Endothelial cell of umbilical vein (primary cell): ENCODE data around the gene APOL2. TPM values are rescaled to one million over a fixed set of nuclear protein-coding genes. Genes with fewer than 3 reads are reported as not detected.

Experiments used
- BruUV-seq: library from RNA; stranded (reverse); fragments of 400-500 nt; replicated peaks from 2 replicates; lab custom pipeline; 2021; lab: Mats Ljungman, UMichigan
- CTCF ChIA-PET: fragments of 300-600, 350-600 bp; sonication (Branson Sonifier 250); formaldehyde crosslinking; loops from one replicate; lab custom pipeline; 2021; ENCODE audit warnings: antibody characterized with exemption, inconsistent platforms; lab: Charles Lee
- POLR2A ChIA-PET: fragments of 300-600, 350-600 bp; sonication (Branson Sonifier 250); formaldehyde crosslinking; loops from one replicate; lab custom pipeline; 2021; ENCODE audit warnings: antibody characterized with exemption, inconsistent platforms; lab: Charles Lee
- DNase-seq: peaks from one replicate; pipeline ENCODE4 v3.0.0-alpha.2; 2011; ENCODE audit warnings: low read depth, low spot score
- FAIRE-seq: peaks from 2 replicates; lab custom pipeline; 2011; peaks lifted over from hg19 to GRCh38; lab: Jason Lieb, UNC
- H2AFZ ChIP-seq: 2 replicates; pipeline ENCODE4 v1.6.0; 2012; ENCODE audit warnings: low read depth, low read length, control low read depth, inconsistent platforms
- H3K27ac ChIP-seq: 2 replicates; pipeline ENCODE4 v1.5.1; 2011; ENCODE audit warnings: low read depth, mild to moderate bottlenecking, control low read depth, low read length, moderate library complexity; ENCODE audit not compliant: insufficient read depth
- H3K27me3 ChIP-seq, 2 experiments: 2 replicates each; pipeline versions ENCODE4 v1.6.0 to v1.6.1; 2011; ENCODE audit warnings: low read length in 2 of 2, mixed read lengths in 1 of 2; ENCODE audit not compliant: control insufficient read depth in 2 of 2, insufficient read depth in 2 of 2
- H3K36me3 ChIP-seq, 2 experiments: 2 replicates in 1 of 2; 3 replicates in 1 of 2; pipeline ENCODE4 v1.5.1; 2011; ENCODE audit warnings: low read length in 2 of 2, mild to moderate bottlenecking in 1 of 2, moderate library complexity in 1 of 2; ENCODE audit not compliant: control insufficient read depth in 2 of 2, insufficient read depth in 2 of 2; ENCODE audit errors: extremely low read depth in 1 of 2
- H3K4me1 ChIP-seq: 3 replicates; pipeline ENCODE4 v1.5.1; 2011; ENCODE audit warnings: mild to moderate bottlenecking, low read length; ENCODE audit not compliant: control insufficient read depth, insufficient read depth; ENCODE audit errors: extremely low read depth
- H3K4me2 ChIP-seq: 2 replicates; pipeline ENCODE4 v1.6.1; 2011; ENCODE audit warnings: low read length, control low read depth, mixed read lengths; ENCODE audit not compliant: insufficient read depth
- H3K4me3 ChIP-seq, 3 experiments: fragments of 200-600 bp in 1 of 3; sonication (generic), shearing (Covaris generic) in 1 of 3; replicated peaks in 1 of 3; 2 replicates each; pipeline ENCODE4 v1.5.1; 2011 to 2016; ENCODE audit warnings: control low read depth in 3 of 3, low read length in 3 of 3, mild to moderate bottlenecking in 2 of 3, inconsistent platforms in 1 of 3, low read depth in 1 of 3, moderate library complexity in 1 of 3; ENCODE audit not compliant: insufficient read depth in 1 of 3
- H3K79me2 ChIP-seq: 2 replicates; pipeline ENCODE4 v1.6.0; 2012; ENCODE audit warnings: low read length, inconsistent platforms; ENCODE audit not compliant: control insufficient read depth, insufficient read depth
- H3K9ac ChIP-seq: replicated peaks from 2 replicates; pipeline ENCODE3; 2011; ENCODE audit warnings: low read length, control low read depth; ENCODE audit not compliant: insufficient read depth; ENCODE audit errors: extremely low read depth
- H3K9me1 ChIP-seq: replicated peaks from 3 replicates; pipeline ENCODE4 v1.6.0; 2011; ENCODE audit warnings: mild to moderate bottlenecking, low read length; ENCODE audit not compliant: control insufficient read depth, insufficient read depth; ENCODE audit errors: extremely low read depth
- H3K9me3 ChIP-seq: replicated peaks from 2 replicates; pipeline ENCODE4 v1.5.1; 2012; ENCODE audit warnings: low read length, inconsistent platforms; ENCODE audit not compliant: control insufficient read depth, insufficient read depth
- H4K20me1 ChIP-seq: replicated peaks from 2 replicates; pipeline ENCODE3; 2011; ENCODE audit warnings: mild to moderate bottlenecking, low read length; ENCODE audit not compliant: control insufficient read depth, insufficient read depth; ENCODE audit errors: extremely low read depth
- CTCF ChIP-seq, 2 donors: IDR thresholded peaks; 1 replicate in 1 of 2; 2 replicates in 1 of 2; pipeline ENCODE4 v1.5.1; 2011; ENCODE audit warnings: low read length in 2 of 2, mild to moderate bottlenecking in 2 of 2, moderate library complexity in 2 of 2, control low read depth in 1 of 2, inconsistent platforms in 1 of 2, low read depth in 1 of 2; ENCODE audit not compliant: insufficient read depth in 1 of 2; ENCODE audit errors: extremely low read depth in 1 of 2
- EZH2 ChIP-seq: IDR thresholded peaks from 2 replicates; pipeline ENCODE4 v1.6.1; 2012; ENCODE audit warnings: borderline replicate concordance, low read depth, mild to moderate bottlenecking, moderate library complexity, low read length, inconsistent platforms; ENCODE audit not compliant: severe bottlenecking
- FOS ChIP-seq: IDR thresholded peaks from 2 replicates; pipeline ENCODE4 v1.6.1; 2011; ENCODE audit warnings: mild to moderate bottlenecking, low read length, moderate library complexity, borderline replicate concordance; ENCODE audit not compliant: insufficient read depth
- GATA2 ChIP-seq: IDR thresholded peaks from 2 replicates; pipeline ENCODE4 v1.7.0; 2011; ENCODE audit warnings: low read depth, mild to moderate bottlenecking, moderate library complexity, mixed read lengths, low read length; ENCODE audit not compliant: insufficient read length, insufficient read depth
- JUN ChIP-seq: IDR thresholded peaks from 2 replicates; pipeline ENCODE4 v1.6.1; 2011; ENCODE audit warnings: borderline replicate concordance, low read depth; ENCODE audit not compliant: insufficient read length, insufficient read depth
- MAX ChIP-seq: IDR thresholded peaks from 2 replicates; pipeline ENCODE4 v1.6.1; 2011; ENCODE audit not compliant: insufficient read depth, insufficient read length
- MYC ChIP-seq: IDR thresholded peaks from one replicate; pipeline ENCODE4 v1.6.1; 2011; ENCODE audit warnings: mild to moderate bottlenecking, low read depth, low read length
- POLR2A ChIP-seq: IDR thresholded peaks from 2 replicates; pipeline ENCODE4 v1.6.1; 2012; ENCODE audit warnings: low read depth, mild to moderate bottlenecking, control low read depth, low read length
- POLR2AphosphoS5 ChIP-seq: IDR thresholded peaks from 2 replicates; pipeline ENCODE4 v1.6.1; 2012; ENCODE audit warnings: low read depth, mild to moderate bottlenecking, control low read depth, low read length, moderate library complexity; ENCODE audit not compliant: insufficient read depth
- dilution Hi-C: fragments of 300-500 bp; cut with MboI; formaldehyde crosslinking; loops from one replicate; pipeline ENCODE4 v1.15.0; 2019; ENCODE audit warnings: low sequenced_read_pairs; ENCODE audit not compliant: extremely low pct_ligation_motif_present
- intact Hi-C: fragments of 100-400 bp; cut with micrococcal nuclease; formaldehyde crosslinking; loops from one replicate; pipeline ENCODE4 v1.10.0; 2022
- polyA plus RNA-seq, 4 experiments: library from polyadenylated mRNA; depleted of rRNA in 3 of 4; stranded (reverse) in 3 of 4; unstranded in 1 of 4; fragments of >200 nt; gene quantifications; 2 replicates each; pipeline versions ENCODE4 v1.2.1 to v1.2.3, GENCODE V29; 2011 to 2012; ENCODE audit warnings: missing spikeins in 1 of 4
- total RNA-seq: library from RNA; stranded (reverse); gene quantifications from 2 replicates; pipeline ENCODE4 v1.2.3, GENCODE V29; 2021

APOL2 gene
- total and polyA plus RNA-seq, 2 donors (not counting 3 experiments of a cell fraction or from before 2014, with no cell fraction given) = 16.9 to 37.6 TPM

GRCh38 chr22:36277482-36278291 is 38.4 kb upstream of the APOL2 start:
- BruUV-seq = no TSS peak
- intact Hi-C loops = loop anchor here (1.0 to 5.0 kb wide), 2 partner anchors 38 to 80 kb away; partner anchors contain the start of gene APOL2
- dilution Hi-C loops = no loop called here

More at GRCh38 chr22:36277482-36278291, 38.4 kb upstream of the APOL2 start:
- ChIA-PET POLR2A (no interaction called here), CTCF (interaction anchor here (0.6 to 4.1 kb wide), 21 partner anchors 9 to 650 kb away, joined by 3 to 27 read pairs (median 4); partner anchors contain the start of gene APOL2)
- Histone ChIP-seq H3K27ac (no peak overlapping the region), H4K20me1 (no peaks in the 10 kb centered on the region), H3K9ac (no peak overlapping the region), H3K9me1 (no peaks in the 10 kb centered on the region), H3K4me1 (no peaks in the 10 kb centered on the region), H3K4me3 (no peak overlapping the region), H3K27me3 (no peaks in the 10 kb centered on the region), H2AFZ (no peak overlapping the region), H3K9me3 (no peaks in the 10 kb centered on the region), H3K79me2 (no peaks in the 10 kb centered on the region), H3K36me3 (peaks cover 12 to 16% of the 10 kb centered on the region in 2 experiments), H3K4me2 (no peak overlapping the region)
- FAIRE-seq = peak; percentile 77
- no peak for TF ChIP-seq JUN
- no peak for TF ChIP-seq FOS
- peak; percentile 85 for TF ChIP-seq POLR2AphosphoS5
- no peak for TF ChIP-seq GATA2
- TF ChIP-seq EZH2 = no peak
- no peak for TF ChIP-seq MYC
- TF ChIP-seq MAX = no peak
- peak; percentile 18 for TF ChIP-seq POLR2A
- TF ChIP-seq CTCF (IDR thresholded peaks at IDR 0.05; ENCODE audit: extremely low read depth in 1 of 2, insufficient read depth in 1 of 2, low read depth in 1 of 2, low read length in 2 of 2) = peak; percentile 65 to 88
- peak; percentile 59 for DNase-seq
